Gastrocnemius medialis (tissue), 4 donors: ENCODE results near the gene WNK2. TPM values are rescaled to one million over a fixed set of nuclear protein-coding genes. Genes with fewer than 3 reads are reported as not detected.

ENCODE experiments used
- ATAC-seq, 2 donors: fragments of 150-250 bp; one replicate each; pipeline ENCODE4 v1.9.1; 2016
- DNase-seq, 2 donors: peaks; one replicate each; pipeline ENCODE4 v3.0.0-alpha.2; 2019
- H3K27ac ChIP-seq, 4 donors: fragments of 200-600 bp; sonication (generic); 1 replicate in 1 of 4; 2 replicates in 3 of 4; pipeline ENCODE4 v1.5.1; 2016 to 2018; ENCODE audit warnings: mild to moderate bottlenecking in 2 of 4, moderate library complexity in 1 of 4
- H3K27me3 ChIP-seq, 3 donors: fragments of 200-600 bp; sonication (generic) in 2 of 3; 1 replicate in 1 of 3; 2 replicates in 2 of 3; pipeline versions ENCODE4 v1.5.1 to v1.6.0; 2016 to 2019; ENCODE audit warnings: mild to moderate bottlenecking in 1 of 3, moderate library complexity in 1 of 3
- H3K36me3 ChIP-seq, 2 donors: fragments of 200-600 bp; sonication (generic) in 1 of 2; one replicate each; pipeline ENCODE4 v1.5.1; 2017 to 2018
- H3K4me1 ChIP-seq, 2 donors: fragments of 200-600 bp; sonication (generic) in 1 of 2; one replicate each; pipeline ENCODE4 v1.5.1; 2016 to 2017; ENCODE audit warnings: mild to moderate bottlenecking in 2 of 2
- H3K4me3 ChIP-seq, 4 donors: fragments of 200-600 bp; sonication (generic) in 3 of 4; 1 replicate in 1 of 4; 2 replicates in 3 of 4; pipeline ENCODE4 v1.5.1; 2016 to 2019; ENCODE audit warnings: mild to moderate bottlenecking in 2 of 4
- H3K9me3 ChIP-seq, 3 donors: fragments of 200-600 bp; sonication (generic) in 2 of 3; 1 replicate in 1 of 3; 2 replicates in 2 of 3; pipeline ENCODE4 v1.5.1; 2016 to 2019
- POLR2A ChIP-seq, 2 donors: fragments of 450-650 bp; IDR thresholded peaks; one replicate each; pipeline ENCODE4 v1.6.1; 2017; ENCODE audit warnings: antibody characterized with exemption in 2 of 2, mild to moderate bottlenecking in 2 of 2, moderate library complexity in 2 of 2
- in situ Hi-C, 4 donors: fragments of 200-750 bp; cut with MboI; loops; one replicate each; pipeline versions ENCODE4 v1.15.0 to v1.8.0; 2017; ENCODE audit warnings: low sequenced_read_pairs in 4 of 4
- intact Hi-C: fragments of 100-400 bp; cut with DNase I; formaldehyde crosslinking; loops from one replicate; pipeline ENCODE4 v1.15.1; 2023; ENCODE audit warnings: low total_unique reads
- total RNA-seq, 4 donors: library from RNA; depleted of rRNA; stranded (reverse); fragments of >200 nt; gene quantifications; one replicate each; pipeline versions ENCODE4 v1.1.0 to v1.2.3, GENCODE V29; 2016
- TF ChIP-seq, protein P1 (sequence below), 5 experiments: fragments of 450-650 bp in 3 of 5; fragments of 200-600 bp in 2 of 5; sonication (generic) in 2 of 5; IDR thresholded peaks in 4 of 5; conservative IDR thresholded peaks in 1 of 5; 1 replicate in 4 of 5; 2 replicates in 1 of 5; pipeline ENCODE4 v1.5.1; 2016 to 2019; ENCODE audit warnings: antibody characterized with exemption in 5 of 5, mild to moderate bottlenecking in 3 of 5, moderate library complexity in 3 of 5

WNK2 gene
- total RNA-seq, 4 donors from 2014 or later, result 11.3 to 43.0 (median 24.7) TPM

DNA sequence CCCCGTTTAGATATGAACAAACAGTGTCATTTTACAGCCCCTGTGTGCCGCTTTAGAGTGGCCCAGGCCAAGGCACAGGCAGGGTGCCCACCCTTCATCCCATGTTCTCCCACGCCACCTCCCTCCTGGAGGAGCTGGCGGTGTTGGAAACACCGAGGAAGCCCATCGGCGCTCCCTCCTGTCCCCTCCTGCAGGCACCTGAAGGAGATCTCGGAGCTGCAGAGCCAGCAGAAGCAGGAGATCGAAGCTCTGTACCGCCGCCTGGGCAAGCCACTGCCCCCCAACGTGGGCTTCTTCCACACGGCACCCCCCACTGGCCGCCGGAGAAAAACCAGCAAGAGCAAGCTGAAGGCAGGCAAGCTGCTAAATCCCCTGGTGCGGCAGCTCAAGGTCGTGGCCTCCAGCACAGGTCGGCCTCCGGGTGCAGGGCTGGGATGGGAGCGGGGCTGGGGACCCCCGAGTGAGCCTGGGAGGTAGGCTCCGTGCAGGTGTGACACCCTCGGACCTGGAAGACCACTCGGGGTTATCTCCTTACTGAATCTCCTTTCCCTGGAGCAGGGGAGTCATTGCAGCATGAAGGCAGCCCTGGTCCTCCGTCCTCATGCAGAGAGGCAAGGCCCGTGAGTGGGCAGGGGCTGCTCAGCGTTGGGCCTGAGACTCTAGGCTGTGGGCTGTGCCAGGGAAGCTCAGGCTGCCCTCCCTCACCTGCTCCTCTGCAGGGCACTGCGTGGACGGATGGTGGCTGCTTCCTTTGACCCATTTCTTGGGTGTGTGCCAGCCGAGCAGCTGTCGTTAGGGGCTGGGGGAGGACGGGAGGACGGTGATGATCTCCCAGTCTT lies 113.9 kb downstream of the WNK2 start:
- H3K4me1 ChIP-seq, result peaks cover 38 to 45% of the 10 kb centered on the region in 2 donors
- ATAC-seq (peak; percentile 13 to 23), DNase-seq (no peak)
- intact Hi-C loops (no loop called here), in situ Hi-C loops (no loop called here)
- no peaks in the 10 kb centered on the region for H3K9me3 ChIP-seq
- H3K4me3 ChIP-seq, result no peak overlapping the region
- H3K27ac ChIP-seq, result peak overlapping the region in 3 of 4 donors; percentile 11 to 78 (median 35)
- no peaks in the 10 kb centered on the region for H3K36me3 ChIP-seq
- H3K27me3 ChIP-seq, result no peaks in the 10 kb centered on the region
- TF ChIP-seq POLR2A (IDR thresholded peaks at IDR 0.05), result no peak
- TF ChIP-seq, protein P1, sequence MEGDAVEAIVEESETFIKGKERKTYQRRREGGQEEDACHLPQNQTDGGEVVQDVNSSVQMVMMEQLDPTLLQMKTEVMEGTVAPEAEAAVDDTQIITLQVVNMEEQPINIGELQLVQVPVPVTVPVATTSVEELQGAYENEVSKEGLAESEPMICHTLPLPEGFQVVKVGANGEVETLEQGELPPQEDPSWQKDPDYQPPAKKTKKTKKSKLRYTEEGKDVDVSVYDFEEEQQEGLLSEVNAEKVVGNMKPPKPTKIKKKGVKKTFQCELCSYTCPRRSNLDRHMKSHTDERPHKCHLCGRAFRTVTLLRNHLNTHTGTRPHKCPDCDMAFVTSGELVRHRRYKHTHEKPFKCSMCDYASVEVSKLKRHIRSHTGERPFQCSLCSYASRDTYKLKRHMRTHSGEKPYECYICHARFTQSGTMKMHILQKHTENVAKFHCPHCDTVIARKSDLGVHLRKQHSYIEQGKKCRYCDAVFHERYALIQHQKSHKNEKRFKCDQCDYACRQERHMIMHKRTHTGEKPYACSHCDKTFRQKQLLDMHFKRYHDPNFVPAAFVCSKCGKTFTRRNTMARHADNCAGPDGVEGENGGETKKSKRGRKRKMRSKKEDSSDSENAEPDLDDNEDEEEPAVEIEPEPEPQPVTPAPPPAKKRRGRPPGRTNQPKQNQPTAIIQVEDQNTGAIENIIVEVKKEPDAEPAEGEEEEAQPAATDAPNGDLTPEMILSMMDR (IDR thresholded peaks at IDR 0.05 in 4 of 5, conservative IDR thresholded peaks at IDR 0.05 in 1 of 5), result no peak

DNA sequence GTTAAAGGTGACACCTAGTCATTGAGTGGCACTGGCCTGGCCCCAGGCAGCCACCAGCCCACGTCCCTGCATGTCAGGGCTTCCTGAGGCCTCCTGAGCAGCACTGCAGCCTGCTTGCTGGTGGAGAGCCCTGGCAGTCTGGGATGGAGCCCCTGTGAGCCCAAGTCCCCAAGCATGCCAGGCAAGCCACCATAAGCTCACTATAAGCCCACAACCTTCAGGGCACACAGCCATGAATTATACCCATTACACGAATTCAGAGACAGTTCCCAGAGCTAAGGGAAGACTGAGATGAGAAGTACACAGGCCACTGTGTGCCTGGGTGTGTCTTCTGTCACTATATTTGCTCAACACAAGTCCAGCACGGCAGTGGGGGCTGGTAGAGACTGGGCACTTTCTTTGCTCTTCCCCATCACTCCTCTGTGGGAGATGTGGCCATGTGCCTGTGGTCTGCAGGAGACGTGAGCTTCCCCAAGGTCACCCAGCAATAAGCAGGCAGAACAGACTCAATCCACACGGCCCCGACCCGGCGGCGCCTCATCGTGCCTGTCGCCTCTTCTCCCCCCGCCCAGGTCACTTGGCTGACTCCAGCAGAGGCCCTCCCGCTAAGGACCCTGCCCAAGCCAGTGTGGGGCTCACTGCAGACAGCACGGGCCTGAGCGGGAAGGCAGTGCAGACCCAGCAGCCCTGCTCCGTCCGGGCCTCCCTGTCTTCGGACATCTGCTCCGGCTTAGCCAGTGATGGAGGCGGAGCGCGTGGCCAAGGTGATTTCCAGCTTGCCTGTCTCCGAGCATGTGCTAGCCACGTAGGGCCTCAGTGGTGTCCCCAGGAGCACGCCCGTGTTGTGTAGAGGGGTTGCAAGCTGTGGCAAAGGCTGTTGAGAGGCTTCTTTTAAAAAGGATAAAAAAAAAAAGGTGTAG lies 114.8 kb downstream of the WNK2 start:
- H3K4me1 ChIP-seq, result peaks cover 38 to 46% of the 10 kb centered on the region in 2 donors
- TF ChIP-seq, protein P1 (IDR thresholded peaks at IDR 0.05 in 4 of 5, conservative IDR thresholded peaks at IDR 0.05 in 1 of 5), result no peak
- TF ChIP-seq POLR2A (IDR thresholded peaks at IDR 0.05), result no peak
- in situ Hi-C loops (no loop called here), intact Hi-C loops (no loop called here)
- ATAC-seq, result peak; percentile 40 to 71
- no peaks in the 10 kb centered on the region for H3K36me3 ChIP-seq
- no peaks in the 10 kb centered on the region for H3K9me3 ChIP-seq
- peak overlapping the region in 3 of 4 donors; percentile 11 to 78 (median 35) for H3K27ac ChIP-seq
- no peaks in the 10 kb centered on the region for H3K27me3 ChIP-seq
- H3K4me3 ChIP-seq, result no peak overlapping the region
- DNase-seq, result no peak

DNA sequence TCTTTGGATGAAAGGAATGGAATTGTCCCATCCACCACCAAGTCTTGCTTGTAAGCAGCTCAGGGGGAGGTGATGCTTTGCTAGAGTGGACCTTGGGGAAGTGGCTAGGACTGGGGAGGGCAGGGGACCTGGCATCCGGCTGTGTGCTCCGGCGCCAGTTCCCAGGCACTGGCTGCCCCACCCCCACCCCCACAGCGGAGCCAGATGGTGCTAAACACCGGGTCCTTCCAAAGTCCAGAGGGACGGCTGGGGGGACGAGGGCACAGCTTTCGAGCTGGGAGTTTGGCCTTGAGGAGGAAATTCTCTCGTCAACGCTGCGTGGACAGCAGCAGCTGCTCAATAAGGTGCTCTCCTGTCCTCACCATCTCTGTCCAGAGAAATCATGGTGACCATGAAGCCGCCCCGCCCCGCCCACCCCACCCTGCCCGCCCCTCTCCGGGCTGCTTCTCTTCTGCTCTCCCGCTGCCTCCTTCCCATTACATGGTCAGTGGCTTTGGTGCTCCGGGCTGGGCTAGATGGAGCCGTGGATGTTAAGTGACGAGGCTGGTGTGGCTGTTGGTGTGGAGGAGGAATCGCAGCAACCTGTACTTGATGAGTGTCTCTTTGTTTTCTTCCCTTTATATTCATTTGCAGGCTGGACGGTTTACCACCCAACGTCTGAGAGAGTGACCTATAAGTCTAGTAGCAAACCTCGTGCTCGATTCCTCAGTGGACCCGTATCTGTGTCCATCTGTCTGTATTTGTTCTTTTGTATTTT lies 115.7 kb downstream of the WNK2 start:
- Histone ChIP-seq H3K36me3 (no peaks in the 10 kb centered on the region), H3K4me3 (no peak overlapping the region), H3K4me1 (peaks cover 43 to 54% of the 10 kb centered on the region in 2 donors), H3K9me3 (no peaks in the 10 kb centered on the region), H3K27ac (peak overlapping the region in 3 of 4 donors; percentile 11 to 78 (median 35)), H3K27me3 (no peaks in the 10 kb centered on the region)
- DNase-seq, result no peak
- in situ Hi-C loops (loop anchor here in 3 of 4 donors (5.0 to 25.0 kb wide), 4 partner anchors 135 to 263 kb away; no protein-coding TSS in a partner anchor), intact Hi-C loops (loop anchor here (5.0 kb wide), 1 partner anchor 37 kb away; no protein-coding TSS in a partner anchor)
- no peak for TF ChIP-seq POLR2A (IDR thresholded peaks at IDR 0.05)
- TF ChIP-seq, protein P1 (IDR thresholded peaks at IDR 0.05 in 4 of 5, conservative IDR thresholded peaks at IDR 0.05 in 1 of 5), result no peak
- ATAC-seq, result peak; percentile 23 to 27

DNA sequence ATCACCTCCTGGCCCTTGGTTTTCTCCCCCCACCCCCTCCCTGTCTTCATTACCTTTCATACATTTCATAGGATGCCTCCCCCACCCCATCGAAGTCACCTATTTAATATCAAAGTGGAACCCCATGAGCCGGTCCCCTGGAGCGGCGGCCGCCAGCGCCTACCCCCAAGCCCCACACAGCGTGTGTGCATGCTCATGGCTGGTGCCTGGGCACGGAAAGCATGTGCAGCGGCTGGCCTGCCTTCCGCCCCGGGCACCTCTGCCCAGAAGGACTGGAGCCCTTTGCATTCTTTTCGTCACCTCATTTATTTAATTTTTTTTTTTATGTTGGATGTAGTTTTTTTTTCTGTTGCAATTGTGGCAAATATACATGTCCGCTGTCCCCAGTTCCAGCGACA lies 116.2 kb downstream of the WNK2 start:
- ATAC-seq, result no peak
- in situ Hi-C loops (loop anchor here in 3 of 4 donors (5.0 to 25.0 kb wide), 4 partner anchors 135 to 262 kb away; no protein-coding TSS in a partner anchor), intact Hi-C loops (loop anchor here (5.0 kb wide), 1 partner anchor 38 kb away; no protein-coding TSS in a partner anchor)
- no peak overlapping the region for H3K4me3 ChIP-seq
- no peak for DNase-seq
- H3K4me1 ChIP-seq, result peaks cover 49 to 60% of the 10 kb centered on the region in 2 donors
- no peaks in the 10 kb centered on the region for H3K36me3 ChIP-seq
- TF ChIP-seq, protein P1 (IDR thresholded peaks at IDR 0.05 in 4 of 5, conservative IDR thresholded peaks at IDR 0.05 in 1 of 5), result no peak
- TF ChIP-seq POLR2A (IDR thresholded peaks at IDR 0.05), result no peak
- peak overlapping the region in 2 of 4 donors; percentile 38 to 78 for H3K27ac ChIP-seq
- no peaks in the 10 kb centered on the region for H3K9me3 ChIP-seq
- H3K27me3 ChIP-seq, result no peaks in the 10 kb centered on the region
